Measurements from ENCODE around the gene RAPGEFL1.

Gene RAPGEFL1

GRCh38 chr17:40158438-40159013 lies 18.7 kb upstream of the RAPGEFL1 start:
- no peak overlapping the region for H2AFZ ChIP-seq (ENCODE audit: low read depth)
- H4K20me1 ChIP-seq (ENCODE audit: insufficient read depth): no peaks in the 10 kb centered on the region
- peaks cover 60% of the 10 kb centered on the region for H3K79me2 ChIP-seq (ENCODE audit: insufficient read depth, low read depth)
- no peak overlapping the region for H3K27ac ChIP-seq
- H3K4me3 ChIP-seq (IDR thresholded peaks at IDR 0.05; ENCODE audit: insufficient read depth, low read depth, low read length): no peak overlapping the region
- no peak for TF ChIP-seq CTCF (conservative IDR thresholded peaks at IDR 0.05; ENCODE audit: low read depth, low read length)
- H3K36me3 ChIP-seq (ENCODE audit: insufficient read depth): peaks cover 14% of the 10 kb centered on the region; the same call in 1 of the 2 replicates
- peaks cover under 1% of the 10 kb centered on the region for H3K4me1 ChIP-seq (ENCODE audit: low read depth, poor library complexity, severe bottlenecking)
- no peak overlapping the region for H3K4me2 ChIP-seq
- no peaks in the 10 kb centered on the region for H3K27me3 ChIP-seq (ENCODE audit: insufficient read depth, low read depth)
- H3K9ac ChIP-seq: no peak overlapping the region

GRCh38 chr17:40159456-40159855 lies 17.8 kb upstream of the RAPGEFL1 start:
- no peak overlapping the region for H3K4me2 ChIP-seq
- no peak overlapping the region for H3K9ac ChIP-seq
- H4K20me1 ChIP-seq (ENCODE audit: insufficient read depth): no peaks in the 10 kb centered on the region
- H3K4me3 ChIP-seq (IDR thresholded peaks at IDR 0.05; ENCODE audit: insufficient read depth, low read depth, low read length): no peak overlapping the region
- H3K36me3 ChIP-seq (ENCODE audit: insufficient read depth): peaks cover 15% of the 10 kb centered on the region; the same call in 1 of the 2 replicates
- TF ChIP-seq CTCF (conservative IDR thresholded peaks at IDR 0.05; ENCODE audit: low read depth, low read length): no peak
- H3K27ac ChIP-seq: no peak overlapping the region
- peaks cover 59% of the 10 kb centered on the region for H3K79me2 ChIP-seq (ENCODE audit: insufficient read depth, low read depth)
- H3K4me1 ChIP-seq (ENCODE audit: low read depth, poor library complexity, severe bottlenecking): no peaks in the 10 kb centered on the region
- H2AFZ ChIP-seq (ENCODE audit: low read depth): no peak overlapping the region
- no peaks in the 10 kb centered on the region for H3K27me3 ChIP-seq (ENCODE audit: insufficient read depth, low read depth)

DNA sequence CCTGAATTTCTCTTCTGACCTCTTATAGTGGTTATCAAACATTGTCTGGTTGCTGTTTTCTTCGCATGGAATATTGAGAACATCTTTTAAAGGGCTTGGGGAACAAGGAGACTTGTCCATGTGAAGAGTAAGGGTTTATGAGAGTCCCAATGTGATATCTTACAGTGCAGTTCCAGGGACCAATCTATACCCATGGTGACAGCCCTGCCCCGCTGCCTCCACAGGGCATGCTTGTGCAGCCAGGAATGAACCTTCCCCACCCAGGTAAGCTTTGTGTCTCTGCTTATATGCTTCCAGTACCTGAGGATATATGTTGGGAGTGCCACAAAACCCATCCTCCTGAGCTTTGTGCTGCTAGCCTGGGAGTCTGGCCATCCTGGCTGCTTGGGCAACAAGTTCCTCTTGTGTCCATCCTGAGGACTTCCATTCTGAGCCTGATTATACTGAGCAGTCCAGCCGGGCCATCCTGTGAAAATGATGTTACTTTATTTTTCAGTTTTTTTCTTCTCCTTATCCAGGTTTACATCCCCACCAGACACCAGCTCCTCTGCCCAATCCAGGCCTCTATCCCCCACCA lies 9.5 kb upstream of the RAPGEFL1 start:
- Histone ChIP-seq H3K36me3 (ENCODE audit: insufficient read depth) (peaks cover 31% of the 10 kb centered on the region; the same call in 1 of the 2 replicates), H2AFZ (ENCODE audit: low read depth) (no peak overlapping the region), H3K9ac (no peak overlapping the region), H4K20me1 (ENCODE audit: insufficient read depth) (no peaks in the 10 kb centered on the region), H3K4me2 (no peak overlapping the region), H3K4me1 (ENCODE audit: low read depth, poor library complexity, severe bottlenecking) (peaks cover 7% of the 10 kb centered on the region), H3K79me2 (ENCODE audit: insufficient read depth, low read depth) (peaks cover 10% of the 10 kb centered on the region; the same call in 1 of the 2 replicates), H3K27me3 (ENCODE audit: insufficient read depth, low read depth) (no peaks in the 10 kb centered on the region), H3K4me3 (IDR thresholded peaks at IDR 0.05; ENCODE audit: insufficient read depth, low read depth, low read length) (no peak overlapping the region), H3K27ac (no peak overlapping the region)
- no peak for TF ChIP-seq CTCF (conservative IDR thresholded peaks at IDR 0.05; ENCODE audit: low read depth, low read length)

GRCh38 chr17:40168262-40168832 lies 8.9 kb upstream of the RAPGEFL1 start:
- no peak overlapping the region for H3K27ac ChIP-seq
- no peak overlapping the region for H2AFZ ChIP-seq (ENCODE audit: low read depth)

More at GRCh38 chr17:40168262-40168832, 8.9 kb upstream of the RAPGEFL1 start:
- H3K79me2 ChIP-seq (ENCODE audit: insufficient read depth, low read depth): peaks cover 4% of the 10 kb centered on the region; the same call in 1 of the 2 replicates
- no peak overlapping the region for H3K4me3 ChIP-seq (IDR thresholded peaks at IDR 0.05; ENCODE audit: insufficient read depth, low read depth, low read length)
- peaks cover 7% of the 10 kb centered on the region for H3K4me1 ChIP-seq (ENCODE audit: low read depth, poor library complexity, severe bottlenecking)
- H3K9ac ChIP-seq: no peak overlapping the region
- peaks cover 25% of the 10 kb centered on the region; the same call in 1 of the 2 replicates for H3K36me3 ChIP-seq (ENCODE audit: insufficient read depth)
- no peak overlapping the region for H3K4me2 ChIP-seq
- H4K20me1 ChIP-seq (ENCODE audit: insufficient read depth): no peaks in the 10 kb centered on the region
- no peaks in the 10 kb centered on the region for H3K27me3 ChIP-seq (ENCODE audit: insufficient read depth, low read depth)
- peak; percentile 78 for TF ChIP-seq CTCF (conservative IDR thresholded peaks at IDR 0.05; ENCODE audit: low read depth, low read length)
